GM12878 (cell line): ENCODE results near the gene COL4A2. TPM values are rescaled to one million over a fixed set of nuclear protein-coding genes. Genes with fewer than 3 reads are reported as not detected.

Experiments
- ATAC-seq: fragments of 200-7000 bp; cut with Tn5 transposase; 3 replicates; pipeline ENCODE4 v1.9.1; 2020; ENCODE audit warnings: mild to moderate bottlenecking, moderate library complexity
- BruUV-seq: library from RNA; stranded (reverse); fragments of 400-500 nt; replicated peaks from 2 replicates; lab custom pipeline; 2021; lab: Mats Ljungman, UMichigan
- CTCF ChIA-PET: fragments of 300-600 bp; sonication (Branson Sonifier 250); formaldehyde crosslinking; extraction: SDS; loops from one replicate; lab custom pipeline; 2021; ENCODE audit warnings: inconsistent platforms; lab: Yijun Ruan, JAX
- POLR2A ChIA-PET: fragments of 350-600 bp; formaldehyde crosslinking; extraction: SDS; loops from one replicate; lab custom pipeline; 2021; ENCODE audit warnings: inconsistent platforms; lab: Charles Lee
- RAD21 ChIA-PET: fragments of 300-600 bp; sonication (Branson Sonifier 250); formaldehyde crosslinking; loops from one replicate; lab custom pipeline; 2023; ENCODE audit warnings: antibody characterized with exemption; ENCODE audit not compliant: unreplicated experiment; lab: Charles Lee
- SMC1A ChIA-PET: fragments of 300-600 bp; sonication (Branson Sonifier 250); formaldehyde crosslinking; loops from one replicate; lab custom pipeline; 2023; ENCODE audit not compliant: unreplicated experiment, uncharacterized antibody; lab: Charles Lee
- DNase-seq: peaks from one replicate; pipeline ENCODE4 v3.0.0-alpha.2; 2011; ENCODE audit warnings: low read depth, low spot score
- FAIRE-seq: peaks from 3 replicates; lab custom pipeline; 2011; peaks lifted over from hg19 to GRCh38; lab: Jason Lieb, UNC
- H2AFZ ChIP-seq: 2 replicates; pipeline ENCODE4 v1.6.0; 2011; ENCODE audit warnings: low read depth, low read length, control low read depth; ENCODE audit not compliant: control insufficient read depth
- H3K27ac ChIP-seq: 2 replicates; pipeline ENCODE4 v1.5.1; 2011; ENCODE audit warnings: control low read depth; ENCODE audit not compliant: control insufficient read depth, insufficient read depth
- H3K27me3 ChIP-seq, 2 experiments: replicated peaks in 1 of 2; 2 replicates each; pipeline versions ENCODE4 v1.6.0 to v1.6.1; 2011; ENCODE audit warnings: low read length in 1 of 2; ENCODE audit not compliant: control insufficient read depth in 2 of 2, insufficient read depth in 2 of 2
- H3K36me3 ChIP-seq, 2 experiments: 2 replicates each; pipeline ENCODE4 v1.5.1; 2011; ENCODE audit warnings: low read length in 1 of 2; ENCODE audit not compliant: control insufficient read depth in 2 of 2, insufficient read depth in 2 of 2
- H3K4me1 ChIP-seq: 2 replicates; pipeline ENCODE4 v1.6.1; 2011; ENCODE audit warnings: mild to moderate bottlenecking, low read length, moderate library complexity, mixed read lengths; ENCODE audit not compliant: control insufficient read depth, insufficient read depth
- H3K4me2 ChIP-seq: 2 replicates; pipeline ENCODE4 v1.6.0; 2011; ENCODE audit warnings: control low read depth; ENCODE audit not compliant: control insufficient read depth, insufficient read depth
- H3K4me3 ChIP-seq: fragments of 200-600 bp; sonication (generic); 2 replicates; pipeline ENCODE4 v1.5.1; 2016
- H3K79me2 ChIP-seq: 2 replicates; pipeline ENCODE4 v1.6.0; 2011; ENCODE audit warnings: low read length; ENCODE audit not compliant: control insufficient read depth, insufficient read depth
- H3K9ac ChIP-seq: 2 replicates; pipeline ENCODE4 v1.8.0; 2011; ENCODE audit warnings: low read length, control low read depth, mixed read lengths; ENCODE audit not compliant: control insufficient read depth, insufficient read depth
- H3K9me3 ChIP-seq: replicated peaks from 3 replicates; pipeline ENCODE4 v1.5.1; 2011; ENCODE audit warnings: mild to moderate bottlenecking, low read length; ENCODE audit not compliant: control insufficient read depth, insufficient read depth
- H4K20me1 ChIP-seq: 2 replicates; pipeline ENCODE4 v1.6.0; 2011; ENCODE audit not compliant: control insufficient read depth, insufficient read depth
- EED ChIP-seq: sonication (generic); IDR thresholded peaks from 2 replicates; pipeline ENCODE4 v1.6.1; 2016; ENCODE audit warnings: antibody characterized with exemption, low read depth
- JUNB ChIP-seq: IDR thresholded peaks from 2 replicates; pipeline ENCODE4 v1.6.1; 2016; ENCODE audit warnings: antibody characterized with exemption, mild to moderate bottlenecking
- KAT2A ChIP-seq: conservative IDR thresholded peaks from 2 replicates; pipeline ENCODE4 v1.6.1; 2011; ENCODE audit warnings: low read depth, low read length; ENCODE audit not compliant: control insufficient read depth
- PML ChIP-seq: IDR thresholded peaks from 2 replicates; pipeline ENCODE4 v1.6.1; 2012; ENCODE audit warnings: low read length, inconsistent platforms
- POLR2AphosphoS5 ChIP-seq: IDR thresholded peaks from 2 replicates; pipeline ENCODE4 v1.6.1; 2011; ENCODE audit warnings: mild to moderate bottlenecking, low read length, inconsistent platforms
- POU2F2 ChIP-seq: IDR thresholded peaks from 3 replicates; pipeline ENCODE4 v1.6.1; 2011; ENCODE audit warnings: low read depth, mild to moderate bottlenecking, low read length, borderline replicate concordance
- SMAD5 ChIP-seq: IDR thresholded peaks from 2 replicates; pipeline ENCODE4 v1.6.1; 2016; ENCODE audit warnings: antibody characterized with exemption, low read depth
- SP1 ChIP-seq: IDR thresholded peaks from one replicate; pipeline ENCODE4 v1.6.1; 2011; ENCODE audit warnings: low read depth, low read length
- SUZ12 ChIP-seq: fragments of 200-600 bp; sonication (generic); IDR thresholded peaks from one replicate; pipeline ENCODE4 v1.6.1; 2018; ENCODE audit warnings: antibody characterized with exemption, mild to moderate bottlenecking; ENCODE audit not compliant: unreplicated experiment
- TCF12 ChIP-seq: IDR thresholded peaks from 2 replicates; pipeline ENCODE4 v1.6.1; 2011; ENCODE audit warnings: low read depth, mild to moderate bottlenecking, low read length
- WRNIP1 ChIP-seq: IDR thresholded peaks from 2 replicates; pipeline ENCODE4 v1.6.1; 2011; ENCODE audit warnings: low read depth, low read length, improper control_type of control experiment, borderline replicate concordance
- ZZZ3 ChIP-seq: IDR thresholded peaks from 2 replicates; pipeline ENCODE4 v1.6.1; 2011; ENCODE audit warnings: low read depth; ENCODE audit not compliant: control insufficient read depth, insufficient read length
- WGBS: methylation state at CpG from one replicate; pipeline ENCODE4 v1.1.6; 2016; ENCODE audit warnings: low lambda C conversion rate; ENCODE audit not compliant: insufficient replicate concordance, insufficient coverage; ENCODE audit errors: missing lambda C conversion rate; 5-methylcytosine and 5-hydroxymethylcytosine counted together
- in situ Hi-C: fragments of 300-500 bp; cut with MboI; formaldehyde crosslinking; loops from 9 replicates; pipeline ENCODE4 v1.14.3; 2018; ENCODE audit warnings: mixed read lengths
- intact Hi-C: fragments of 100-400 bp; cut with micrococcal nuclease; formaldehyde crosslinking; loops from one replicate; pipeline ENCODE4 v1.14.2; 2022; ENCODE audit not compliant: unreplicated experiment
- polyA plus RNA-seq, 11 experiments: library from polyadenylated mRNA; depleted of rRNA in 4 of 11; unstranded in 6 of 11; stranded (reverse) in 5 of 11; fragments of >200 nt; fragmentation: Nextera tagmentation in 4 of 11; fragmentation: Illumina TruSeq in 1 of 11; extraction: Ambion mirVana in 4 of 11; extraction: Trizol in 1 of 11; gene quantifications; 1 replicate in 1 of 11; 2 replicates in 10 of 11; pipeline versions ENCODE4 v1.2.1 to v1.2.3, GENCODE V29; 2011 to 2016; ENCODE audit warnings: inconsistent platforms in 2 of 11, missing spikeins in 2 of 11, low read depth in 1 of 11
- total RNA-seq, 4 experiments: library from RNA; depleted of rRNA in 3 of 4; stranded (reverse); fragments of >200 nt in 3 of 4; fragmentation: Illumina TruSeq in 1 of 4; extraction: Trizol in 1 of 4; gene quantifications; 2 replicates each; pipeline versions ENCODE4 v1.2.1 to v1.2.3, GENCODE V29; 2013 to 2021
- TF ChIP-seq, protein P1 (sequence below): fragments of 450-650 bp; IDR thresholded peaks from 2 replicates; pipeline ENCODE4 v1.6.1; 2017; ENCODE audit warnings: mild to moderate bottlenecking, low read depth, inconsistent platforms; ENCODE audit not compliant: poor library complexity, severe bottlenecking
- TF ChIP-seq, protein P2 (sequence below), 3 experiments: IDR thresholded peaks in 2 of 3; conservative IDR thresholded peaks in 1 of 3; 2 replicates each; pipeline ENCODE4 v1.5.1; 2011; ENCODE audit warnings: low read depth in 3 of 3, low read length in 3 of 3, mild to moderate bottlenecking in 3 of 3, control low read depth in 2 of 3, moderate library complexity in 2 of 3, inconsistent platforms in 1 of 3, mixed read lengths in 1 of 3; ENCODE audit not compliant: control insufficient read depth in 2 of 3, insufficient read depth in 1 of 3; ENCODE audit errors: extremely low read depth in 1 of 3
- TF ChIP-seq, protein P3 (sequence below): IDR thresholded peaks from 2 replicates; pipeline ENCODE4 v1.6.1; 2011; ENCODE audit warnings: borderline replicate concordance, low read depth, mild to moderate bottlenecking, moderate library complexity, low read length; ENCODE audit not compliant: insufficient read depth, poor library complexity, severe bottlenecking

COL4A2 gene
- total and polyA plus RNA-seq, 10 of the 15 experiments (the other 5 are each of a cell fraction or from before 2014, with no cell fraction given): 0.16 to 1.6 (median 0.62) TPM; not detected in 3

DNA sequence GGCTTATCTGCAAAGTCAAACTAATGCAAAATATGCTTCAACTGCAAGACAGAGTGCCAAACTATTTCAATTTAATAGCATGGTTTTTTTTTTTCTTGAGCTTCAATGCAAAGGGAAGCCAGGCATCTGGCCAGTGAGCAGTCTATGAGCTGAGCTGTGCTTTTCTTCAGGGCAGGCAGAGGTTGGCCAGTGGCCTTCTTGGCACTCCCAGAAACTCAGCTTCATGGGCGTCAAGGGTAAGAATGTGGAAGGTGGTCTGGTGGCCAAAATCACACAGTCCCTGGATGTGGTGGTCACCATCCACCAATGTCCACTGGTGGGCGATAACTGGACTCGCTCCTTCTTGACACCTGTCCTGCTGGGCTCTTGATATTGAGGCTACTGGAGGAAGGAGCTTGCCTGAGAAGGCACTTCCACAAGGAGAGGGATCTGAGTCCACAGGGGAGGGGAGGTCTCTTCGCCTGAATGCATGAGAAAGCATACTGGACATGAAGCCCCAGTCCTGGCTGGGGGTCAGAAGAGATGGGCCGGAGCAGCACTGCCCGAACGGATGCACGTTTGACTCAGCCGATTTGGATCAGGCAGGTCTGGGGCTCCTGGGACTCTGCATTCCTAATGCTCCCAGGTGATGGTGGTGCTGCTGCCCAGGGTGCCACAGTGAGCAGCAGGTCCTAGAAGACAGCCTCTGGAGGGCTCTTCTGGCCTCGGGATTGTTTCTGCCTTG is 17.1 kb downstream of the COL4A2 start:
- ATAC-seq (no peak), FAIRE-seq (no peak), DNase-seq (no peak)
- intact Hi-C loops: no loop called here
- Histone ChIP-seq H2AFZ (no peak overlapping the region), H3K36me3 (no peaks in the 10 kb centered on the region), H4K20me1 (no peaks in the 10 kb centered on the region), H3K79me2 (no peaks in the 10 kb centered on the region), H3K27me3 (no peaks in the 10 kb centered on the region; a peak in 1 of 4 replicates), H3K9me3 (no peaks in the 10 kb centered on the region), H3K27ac (no peak overlapping the region), H3K4me2 (no peak overlapping the region), H3K9ac (no peak overlapping the region), H3K4me3 (no peak overlapping the region), H3K4me1 (no peaks in the 10 kb centered on the region)
- 15% methylated on average over 10 of the region's 10 CpGs for WGBS
- in situ Hi-C loops: no loop called here
- SMC1A ChIA-PET: interaction anchor here (0.8 to 2.2 kb wide), 2 partner anchors 19 to 24 kb away, joined by 5 read pairs; no protein-coding TSS in a partner anchor
- TF ChIP-seq SP1 (no peak), SUZ12 (no peak), KAT2A (no peak), POLR2AphosphoS5 (no peak), EED (no peak), ZZZ3 (no peak), TCF12 (no peak), WRNIP1 (no peak), SMAD5 (no peak), JUNB (no peak), POU2F2 (no peak), PML (no peak)
- TF ChIP-seq, protein P1, sequence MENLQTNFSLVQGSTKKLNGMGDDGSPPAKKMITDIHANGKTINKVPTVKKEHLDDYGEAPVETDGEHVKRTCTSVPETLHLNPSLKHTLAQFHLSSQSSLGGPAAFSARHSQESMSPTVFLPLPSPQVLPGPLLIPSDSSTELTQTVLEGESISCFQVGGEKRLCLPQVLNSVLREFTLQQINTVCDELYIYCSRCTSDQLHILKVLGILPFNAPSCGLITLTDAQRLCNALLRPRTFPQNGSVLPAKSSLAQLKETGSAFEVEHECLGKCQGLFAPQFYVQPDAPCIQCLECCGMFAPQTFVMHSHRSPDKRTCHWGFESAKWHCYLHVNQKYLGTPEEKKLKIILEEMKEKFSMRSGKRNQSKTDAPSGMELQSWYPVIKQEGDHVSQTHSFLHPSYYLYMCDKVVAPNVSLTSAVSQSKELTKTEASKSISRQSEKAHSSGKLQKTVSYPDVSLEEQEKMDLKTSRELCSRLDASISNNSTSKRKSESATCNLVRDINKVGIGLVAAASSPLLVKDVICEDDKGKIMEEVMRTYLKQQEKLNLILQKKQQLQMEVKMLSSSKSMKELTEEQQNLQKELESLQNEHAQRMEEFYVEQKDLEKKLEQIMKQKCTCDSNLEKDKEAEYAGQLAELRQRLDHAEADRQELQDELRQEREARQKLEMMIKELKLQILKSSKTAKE: no peak
- TF ChIP-seq, protein P2, sequence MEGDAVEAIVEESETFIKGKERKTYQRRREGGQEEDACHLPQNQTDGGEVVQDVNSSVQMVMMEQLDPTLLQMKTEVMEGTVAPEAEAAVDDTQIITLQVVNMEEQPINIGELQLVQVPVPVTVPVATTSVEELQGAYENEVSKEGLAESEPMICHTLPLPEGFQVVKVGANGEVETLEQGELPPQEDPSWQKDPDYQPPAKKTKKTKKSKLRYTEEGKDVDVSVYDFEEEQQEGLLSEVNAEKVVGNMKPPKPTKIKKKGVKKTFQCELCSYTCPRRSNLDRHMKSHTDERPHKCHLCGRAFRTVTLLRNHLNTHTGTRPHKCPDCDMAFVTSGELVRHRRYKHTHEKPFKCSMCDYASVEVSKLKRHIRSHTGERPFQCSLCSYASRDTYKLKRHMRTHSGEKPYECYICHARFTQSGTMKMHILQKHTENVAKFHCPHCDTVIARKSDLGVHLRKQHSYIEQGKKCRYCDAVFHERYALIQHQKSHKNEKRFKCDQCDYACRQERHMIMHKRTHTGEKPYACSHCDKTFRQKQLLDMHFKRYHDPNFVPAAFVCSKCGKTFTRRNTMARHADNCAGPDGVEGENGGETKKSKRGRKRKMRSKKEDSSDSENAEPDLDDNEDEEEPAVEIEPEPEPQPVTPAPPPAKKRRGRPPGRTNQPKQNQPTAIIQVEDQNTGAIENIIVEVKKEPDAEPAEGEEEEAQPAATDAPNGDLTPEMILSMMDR (IDR thresholded peaks at IDR 0.05 in 2 of 3, conservative IDR thresholded peaks at IDR 0.05 in 1 of 3; ENCODE audit: control insufficient read depth in 2 of 3, extremely low read depth in 1 of 3, insufficient read depth in 1 of 3, low read depth in 3 of 3, low read length in 3 of 3): no peak
- TF ChIP-seq, protein P3, sequence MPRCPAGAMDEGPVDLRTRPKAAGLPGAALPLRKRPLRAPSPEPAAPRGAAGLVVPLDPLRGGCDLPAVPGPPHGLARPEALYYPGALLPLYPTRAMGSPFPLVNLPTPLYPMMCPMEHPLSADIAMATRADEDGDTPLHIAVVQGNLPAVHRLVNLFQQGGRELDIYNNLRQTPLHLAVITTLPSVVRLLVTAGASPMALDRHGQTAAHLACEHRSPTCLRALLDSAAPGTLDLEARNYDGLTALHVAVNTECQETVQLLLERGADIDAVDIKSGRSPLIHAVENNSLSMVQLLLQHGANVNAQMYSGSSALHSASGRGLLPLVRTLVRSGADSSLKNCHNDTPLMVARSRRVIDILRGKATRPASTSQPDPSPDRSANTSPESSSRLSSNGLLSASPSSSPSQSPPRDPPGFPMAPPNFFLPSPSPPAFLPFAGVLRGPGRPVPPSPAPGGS: no peak
- BruUV-seq: no TSS peak
- RAD21 ChIA-PET: no interaction called here
- POLR2A ChIA-PET: no interaction called here
- CTCF ChIA-PET: interaction anchor here (1.2 kb wide), 2 partner anchors 95 to 120 kb away, joined by 3 to 4 read pairs; no protein-coding TSS in a partner anchor
